Measurements from ENCODE around the gene ANKRD40CL. TPM values are rescaled to one million over a fixed set of nuclear protein-coding genes. Genes with fewer than 3 reads are reported as not detected.

Gene ANKRD40CL
- polyA plus RNA-seq, 1 of the 3 experiments (the other 2 are of a cell fraction), result not detected

GRCh38 chr17:50719924-50720794 lies 47.2 kb downstream of the ANKRD40CL start:
- peak overlapping the region; percentile 72 for H3K4me2 ChIP-seq
- H3K9me3 ChIP-seq, result no peaks in the 10 kb centered on the region
- CTCF ChIA-PET, result interaction anchor here (1.0 to 2.5 kb wide), 5 partner anchors 11 to 169 kb away, joined by 3 to 9 read pairs (median 3); no protein-coding TSS in a partner anchor
- H3K9me2 ChIP-seq, result no peaks in the 10 kb centered on the region
- peak overlapping the region; percentile 88; the same call in 1 of the 2 replicates for H2AFZ ChIP-seq (ENCODE audit: low read depth)
- H3K4me1 ChIP-seq (ENCODE audit: control insufficient read depth in 1 of 2, insufficient read depth in 2 of 2, low read depth in 1 of 2, low read length in 1 of 2), result peaks cover 4 to 6% of the 10 kb centered on the region in 2 experiments; a peak in 2 of 4 replicates
- peak overlapping the region; percentile 95 for H3K9ac ChIP-seq
- POLR2A ChIA-PET, result interaction anchor here (0.6 to 2.4 kb wide), 5 partner anchors 11 to 187 kb away, joined by 3 to 27 read pairs (median 4); partner anchors contain the start of genes ANKRD40 and TOB1
- peaks cover 8% of the 10 kb centered on the region for H3F3A ChIP-seq (replicated peaks; ENCODE audit: insufficient read depth)
- TF ChIP-seq ZBTB33 (IDR thresholded peaks at IDR 0.05; ENCODE audit: borderline replicate concordance, low read depth), result no peak
- H4K20me1 ChIP-seq (ENCODE audit: insufficient read depth), result peaks cover 55% of the 10 kb centered on the region
- H3K27ac ChIP-seq (ENCODE audit: low read depth in 2 of 2, low read length in 1 of 2), result peak overlapping the region; percentile 92 to 98
- 1% methylated on average over 25 of the region's 25 CpGs for WGBS (ENCODE audit: low lambda C conversion rate)
- H3K79me2 ChIP-seq (ENCODE audit: insufficient read depth), result peaks cover 58% of the 10 kb centered on the region
- DNase-seq, result no peak
- peak overlapping the region; percentile 68 to 86 for H3K4me3 ChIP-seq (ENCODE audit: low read depth in 2 of 2, low read length in 1 of 2)
- no peaks in the 10 kb centered on the region for H3K27me3 ChIP-seq (ENCODE audit: insufficient read depth)
- peaks cover 0 to 2% of the 10 kb centered on the region in 2 experiments for H3K36me3 ChIP-seq (replicated peaks in 1 of 2; ENCODE audit: control insufficient read depth in 1 of 2, insufficient read depth in 2 of 2, low read length in 1 of 2)

GRCh38 chr17:50719144-50719923 lies 48.0 kb downstream of the ANKRD40CL start, which contains the start of gene LUC7L3:
Gene LUC7L3 (plus strand): TSS chr17:50719603. CDS start chr17:50719733, 130 bp downstream.
- Histone ChIP-seq H3F3A (replicated peaks; ENCODE audit: insufficient read depth) (peaks cover 8% of the 10 kb centered on the region), H4K20me1 (ENCODE audit: insufficient read depth) (peaks cover 46% of the 10 kb centered on the region), H3K27me3 (ENCODE audit: insufficient read depth) (no peaks in the 10 kb centered on the region), H3K9me2 (no peaks in the 10 kb centered on the region), H3K9ac (peak within 1 kb of the TSS; percentile 95), H3K27ac (ENCODE audit: low read depth in 2 of 2, low read length in 1 of 2) (peak within 1 kb of the TSS; percentile 92 to 98), H3K9me3 (no peaks in the 10 kb centered on the region), H3K4me3 (ENCODE audit: low read depth in 2 of 2, low read length in 1 of 2) (peak within 1 kb of the TSS; percentile 68 to 86), H3K79me2 (ENCODE audit: insufficient read depth) (peaks cover 49% of the 10 kb centered on the region), H3K4me2 (peak within 1 kb of the TSS; percentile 72), H3K4me1 (ENCODE audit: control insufficient read depth in 1 of 2, insufficient read depth in 2 of 2, low read depth in 1 of 2, low read length in 1 of 2) (peaks cover 4 to 6% of the 10 kb centered on the region in 2 experiments; a peak in 2 of 4 replicates), H2AFZ (ENCODE audit: low read depth) (peak within 1 kb of the TSS; percentile 88), H3K36me3 (replicated peaks in 1 of 2; ENCODE audit: control insufficient read depth in 1 of 2, insufficient read depth in 2 of 2, low read length in 1 of 2) (peaks cover 0 to 2% of the 10 kb centered on the region in 2 experiments)
- ChIA-PET POLR2A (interaction anchor here (0.6 to 2.4 kb wide), 6 partner anchors 11 to 188 kb away, joined by 3 to 27 read pairs (median 4); partner anchors contain the start of genes ANKRD40 and TOB1), CTCF (interaction anchor here (0.9 to 2.5 kb wide), 8 partner anchors 10 to 168 kb away, joined by 3 to 9 read pairs (median 3); no protein-coding TSS in a partner anchor)
- 15% methylated on average over 12 of the region's 76 CpGs for WGBS (ENCODE audit: low lambda C conversion rate)
- DNase-seq, result peak; percentile 100
- TF ChIP-seq USF2 (IDR thresholded peaks at IDR 0.05; ENCODE audit: borderline replicate concordance, low read depth, low read length) (no peak), RAD21 (IDR thresholded peaks at IDR 0.05; ENCODE audit: low read length) (no peak; the same call in 1 of the 2 replicates), TCF12 (IDR thresholded peaks at IDR 0.05) (no peak), NFIC (IDR thresholded peaks at IDR 0.05; ENCODE audit: borderline replicate concordance) (peak; percentile 16; the same call in 1 of the 2 replicates), SMC3 (IDR thresholded peaks at IDR 0.05; ENCODE audit: low read depth, low read length) (no peak), MEF2A (IDR thresholded peaks at IDR 0.05; ENCODE audit: borderline replicate concordance, low read depth) (no peak), MXI1 (IDR thresholded peaks at IDR 0.05; ENCODE audit: low read depth, low read length) (peak; percentile 94), NRF1 (IDR thresholded peaks at IDR 0.05; ENCODE audit: low read depth, low read length) (no peak), GATA2 (CRISPR knock-in tag; IDR thresholded peaks at IDR 0.05) (0 out of 2 replicates have a peak, but pooled peaks have one; percentile 17), SIN3A (IDR thresholded peaks at IDR 0.05; ENCODE audit: borderline replicate concordance, low read depth, low read length) (peak; percentile 91; the same call in 1 of the 2 replicates), EZH2phosphoT487 (IDR thresholded peaks at IDR 0.05; ENCODE audit: borderline replicate concordance, low read depth) (no peak), FOSL2 (IDR thresholded peaks at IDR 0.05; ENCODE audit: borderline replicate concordance, low read depth) (no peak), CTCF (IDR thresholded peaks at IDR 0.05) (no peak), TAF1 (IDR thresholded peaks at IDR 0.05; ENCODE audit: borderline replicate concordance, low read depth, low read length) (peak; percentile 94), JUND (IDR thresholded peaks at IDR 0.05) (no peak), ELF1 (IDR thresholded peaks at IDR 0.05) (peak; percentile 49; the same call in 1 of the 2 replicates), FOXM1 (IDR thresholded peaks at IDR 0.05; ENCODE audit: low read depth) (no peak)
